Endometrium (tissue), 2 donors: ENCODE data around the gene SOX11.
"Not testable (repeated sequence)": the region's sequence is repeated elsewhere in the genome, so short reads cannot be mapped to it uniquely, and the experiment has no call there.

Experiments
- FAIRE-seq: peaks from 2 replicates; lab custom pipeline; 2012; peaks lifted over from hg19 to GRCh38; lab: Jason Lieb, UNC
- donor health status: control.
- donor health status: control.

SOX11 gene

GRCh38 chr2:5691985-5692529, at the start of gene SOX11:
SOX11 (plus strand) TSS chr2:5692384; CDS start chr2:5692722, 338 bp downstream.
- no peak for FAIRE-seq

DNA sequence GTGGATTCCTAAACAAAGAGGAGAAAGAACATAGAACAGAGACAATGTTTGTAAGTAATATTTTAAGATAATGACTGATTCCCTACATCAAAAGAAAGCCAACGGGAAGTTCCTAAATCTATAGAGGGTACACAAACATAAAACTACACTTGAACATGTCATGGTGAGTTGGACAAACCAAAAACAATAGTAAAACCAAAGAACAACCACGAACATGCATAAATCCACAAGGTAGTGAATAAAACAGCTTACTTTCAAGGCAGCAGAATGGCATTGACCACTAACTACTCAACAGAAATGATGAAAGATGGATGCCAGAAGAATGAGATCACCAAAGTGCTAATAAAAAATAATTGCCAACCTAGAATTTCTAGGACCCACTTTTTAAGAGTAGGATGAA, 39.5 kb upstream of the SOX11 start:
- FAIRE-seq: not testable (repeated sequence)

DNA sequence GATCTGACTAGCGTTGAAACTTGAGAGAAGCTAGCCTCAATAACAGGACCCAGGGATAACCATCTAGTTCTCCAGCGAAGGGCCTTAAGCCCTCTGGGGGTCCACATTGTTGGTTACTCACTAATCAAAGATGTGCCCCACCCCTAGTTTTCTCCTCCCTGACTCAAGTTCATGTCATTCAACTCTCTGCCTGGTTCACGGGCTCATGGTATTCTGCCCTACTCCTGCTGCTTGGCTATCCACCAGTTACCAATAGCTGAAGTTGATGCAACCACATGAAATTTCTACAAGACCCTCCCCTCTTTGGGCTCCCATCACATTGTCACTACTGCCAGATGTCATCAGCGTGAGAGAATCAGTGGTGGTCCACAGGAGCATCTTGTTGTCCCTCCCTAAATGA, 38.4 kb upstream of the SOX11 start:
- FAIRE-seq: not testable (repeated sequence)

GRCh38 chr2:5657231-5657630, 35.0 kb upstream of the SOX11 start:
- FAIRE-seq: no peak

- FAIRE-seq: no peak
Observed at GRCh38 chr2:5660591-5660990, 31.6 kb upstream of the SOX11 start.

DNA sequence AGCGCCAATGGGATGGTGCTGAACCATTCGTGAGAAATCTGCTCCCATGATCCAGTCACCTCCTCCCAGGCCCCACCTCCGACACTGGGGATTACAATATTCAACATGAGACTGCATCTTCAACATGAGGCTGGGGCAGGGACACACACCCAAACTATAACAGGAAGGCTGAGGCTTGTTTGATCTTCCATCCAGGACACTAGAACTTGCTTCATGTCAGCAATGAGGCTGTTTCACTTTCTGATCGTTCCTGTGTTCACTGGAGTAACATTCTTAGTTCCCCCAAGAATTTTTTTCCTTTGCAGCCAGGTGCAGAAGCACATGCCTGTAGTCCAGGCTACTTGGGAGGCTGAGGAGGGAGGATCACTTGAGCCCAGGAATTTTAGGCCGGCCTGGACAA, 30.8 kb upstream of the SOX11 start:
- FAIRE-seq: no peak

- FAIRE-seq: no peak
Observed at GRCh38 chr2:5664278-5664681, 27.9 kb upstream of the SOX11 start.

- FAIRE-seq: no peak
Observed at GRCh38 chr2:5665066-5665465, 27.1 kb upstream of the SOX11 start.

GRCh38 chr2:5666798-5667197, 25.4 kb upstream of the SOX11 start:
- no peak for FAIRE-seq

DNA sequence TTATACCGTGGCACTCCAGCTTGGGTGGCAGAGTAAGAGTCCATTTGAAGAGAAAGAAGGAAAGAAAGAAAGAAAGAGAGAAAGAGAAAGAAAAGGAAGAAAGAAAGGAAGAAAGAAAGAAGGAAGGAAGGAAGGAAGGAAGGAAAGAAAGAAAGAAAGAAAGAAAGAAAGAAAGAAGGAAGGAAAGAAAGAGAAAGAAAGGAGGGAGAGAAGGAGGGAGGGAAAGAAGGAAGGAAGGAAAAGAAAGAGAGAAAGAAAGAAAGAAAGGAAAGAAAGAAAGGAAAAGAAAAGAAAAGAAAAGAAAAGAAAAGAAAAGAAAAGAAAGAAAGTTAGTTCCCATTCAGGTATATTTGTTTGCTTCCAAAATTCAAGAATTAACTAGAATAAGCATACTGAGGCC, 24.5 kb upstream of the SOX11 start:
- not testable (repeated sequence) for FAIRE-seq

DNA sequence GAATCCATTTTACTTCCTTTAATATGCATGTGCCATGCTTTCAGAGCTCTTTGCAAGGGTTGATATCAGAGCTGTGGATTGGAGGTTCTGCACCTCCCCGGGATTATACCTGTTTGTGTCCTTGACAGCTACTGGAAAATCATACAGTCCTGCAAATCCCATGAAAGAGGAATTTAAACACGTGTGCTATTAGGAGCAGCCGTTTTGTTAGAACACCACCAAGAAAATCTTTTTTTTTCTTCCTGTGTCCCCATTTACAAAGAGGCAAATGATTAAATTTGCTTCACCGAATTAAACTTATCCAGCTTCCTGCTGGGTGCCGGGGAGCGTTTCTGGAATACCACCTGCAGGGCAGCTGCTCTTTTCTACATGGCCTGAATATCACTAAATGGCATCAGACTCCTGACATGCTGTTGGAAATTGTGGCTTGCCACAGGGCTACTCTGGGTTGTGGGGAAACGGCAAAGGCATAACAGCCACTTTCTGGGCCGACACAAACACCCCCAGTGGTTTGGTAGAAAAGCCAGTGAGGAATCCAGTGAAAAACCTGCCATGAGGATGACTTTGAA, 23.4 kb upstream of the SOX11 start:
- FAIRE-seq: no peak

GRCh38 chr2:5672749-5673144, 19.4 kb upstream of the SOX11 start:
- FAIRE-seq: no peak

DNA sequence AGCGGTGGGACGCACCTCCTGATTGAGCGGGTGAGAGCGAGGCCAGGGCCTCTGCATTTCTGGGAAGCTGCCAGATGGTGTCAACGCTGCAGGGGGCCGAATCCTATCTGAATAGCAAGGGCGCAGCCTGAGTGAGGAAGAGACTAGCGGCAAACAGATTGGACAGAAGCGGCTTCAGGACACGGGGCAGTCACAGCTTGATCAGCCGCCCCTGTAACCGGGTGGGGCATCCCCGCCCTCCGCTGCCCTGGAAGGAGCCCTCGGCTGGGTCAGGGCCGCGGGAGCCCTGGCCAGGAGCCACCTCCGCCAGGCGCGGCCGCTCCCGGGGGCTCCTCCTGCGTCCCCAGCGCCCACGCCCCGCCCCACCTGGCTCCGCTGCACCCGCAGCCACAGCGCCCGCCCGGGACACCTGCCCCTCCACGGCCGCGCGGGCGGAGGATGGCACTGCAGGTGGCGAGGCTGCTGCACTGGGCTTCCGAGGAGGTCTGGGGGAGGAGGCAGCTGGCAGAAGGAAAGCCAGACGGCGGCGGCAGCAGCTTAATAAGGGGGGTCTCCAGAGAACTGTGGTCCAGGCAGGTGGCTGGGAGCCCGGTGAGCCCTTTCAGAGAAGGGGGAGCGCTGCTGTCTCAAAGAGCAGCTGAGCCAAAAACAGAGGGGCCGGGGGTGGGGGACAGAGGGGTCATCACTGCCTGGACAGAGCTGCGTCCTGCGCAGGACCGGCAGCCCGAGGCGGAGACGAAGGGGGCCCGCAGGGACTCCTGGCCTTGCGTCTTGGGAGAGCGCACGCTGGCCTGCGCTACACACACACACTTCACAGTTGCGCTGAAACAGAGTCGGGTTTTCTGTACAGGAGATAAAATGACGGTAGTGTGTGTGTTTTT, 18.8 kb upstream of the SOX11 start:
- no peak for FAIRE-seq

- no peak for FAIRE-seq
Observed at GRCh38 chr2:5674026-5674340, 18.2 kb upstream of the SOX11 start.

DNA sequence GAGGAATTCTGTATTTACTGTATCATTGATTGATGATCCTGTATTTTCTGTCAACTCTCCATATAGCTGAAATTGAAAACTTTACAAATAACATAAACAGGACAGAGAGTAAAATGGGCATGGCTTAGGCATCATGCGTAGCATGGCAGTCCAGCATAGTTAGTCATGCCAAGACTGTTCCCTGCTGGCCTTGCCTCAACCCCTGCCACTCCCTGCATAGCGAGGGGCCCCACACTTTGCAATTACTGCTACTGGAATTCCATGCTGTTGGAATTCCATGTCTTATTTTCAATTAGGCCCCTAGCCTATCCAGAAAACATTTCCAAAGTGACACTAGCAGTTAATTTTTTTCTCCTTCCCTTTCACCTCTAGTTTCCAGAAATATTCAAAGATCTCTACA, 15.1 kb upstream of the SOX11 start:
- FAIRE-seq: no peak

GRCh38 chr2:5683471-5683870, 8.7 kb upstream of the SOX11 start:
- no peak for FAIRE-seq

- FAIRE-seq: no peak
Observed at GRCh38 chr2:5685225-5685624, 7.0 kb upstream of the SOX11 start.

DNA sequence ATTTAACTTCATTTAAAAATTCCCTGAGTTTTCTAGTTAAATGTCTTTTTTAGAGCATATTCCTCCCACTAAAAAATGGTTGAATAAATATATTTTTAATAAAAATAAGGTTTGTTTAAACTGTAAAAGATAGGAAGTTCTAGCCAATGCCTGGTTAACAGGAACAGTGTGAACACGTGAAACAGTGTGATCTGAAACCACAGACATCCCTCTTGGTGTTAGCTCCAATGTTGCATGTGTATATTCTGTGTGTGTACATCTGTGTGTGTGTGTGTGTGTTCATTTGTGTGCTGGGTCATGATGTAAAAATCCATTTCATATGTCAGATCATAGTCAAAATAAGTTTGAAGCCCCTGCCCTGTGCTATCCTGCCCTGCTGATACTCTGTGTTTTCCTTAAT, 6.1 kb upstream of the SOX11 start:
- FAIRE-seq: no peak

DNA sequence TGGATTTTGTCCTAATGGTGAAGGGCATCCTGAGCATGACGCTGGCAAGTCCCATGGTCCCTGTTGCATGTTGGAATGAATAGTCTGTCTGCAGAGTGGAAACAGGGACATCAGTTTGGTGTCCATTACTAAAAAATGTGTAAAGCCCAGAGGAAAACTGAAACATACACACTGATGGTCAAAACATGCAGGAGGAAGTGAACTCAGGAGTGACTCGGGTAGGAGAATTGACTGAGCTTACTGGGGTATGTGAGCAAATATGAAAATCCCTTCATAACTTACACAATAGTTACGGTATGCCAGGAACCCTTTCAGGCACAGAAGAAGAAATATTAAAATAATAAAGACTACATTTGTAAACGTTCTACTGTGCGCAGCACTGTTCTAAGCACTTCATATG, 5.6 kb upstream of the SOX11 start:
- FAIRE-seq: no peak

GRCh38 chr2:5689750-5690149, 2.4 kb upstream of the SOX11 start:
- no peak for FAIRE-seq

DNA sequence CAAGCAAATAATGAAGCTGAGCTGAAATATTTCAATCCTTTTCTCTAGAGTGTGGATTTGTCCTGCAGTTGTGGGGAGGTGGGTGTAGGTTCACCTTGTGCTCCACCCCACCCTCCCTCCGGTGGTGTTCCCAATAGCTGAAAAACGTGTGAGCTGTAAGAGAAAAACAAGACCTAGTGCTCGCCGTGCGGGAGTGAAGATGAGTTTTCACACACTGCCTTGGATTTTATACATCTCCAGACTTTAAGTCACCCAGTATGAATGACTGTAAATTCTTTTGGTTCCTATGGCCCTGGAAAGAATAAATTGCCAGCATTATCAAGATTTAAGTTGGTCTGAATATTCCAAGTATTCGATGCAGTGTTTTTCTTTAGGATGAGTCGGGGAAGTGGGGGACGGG, 1.9 kb upstream of the SOX11 start:
- no peak for FAIRE-seq

DNA sequence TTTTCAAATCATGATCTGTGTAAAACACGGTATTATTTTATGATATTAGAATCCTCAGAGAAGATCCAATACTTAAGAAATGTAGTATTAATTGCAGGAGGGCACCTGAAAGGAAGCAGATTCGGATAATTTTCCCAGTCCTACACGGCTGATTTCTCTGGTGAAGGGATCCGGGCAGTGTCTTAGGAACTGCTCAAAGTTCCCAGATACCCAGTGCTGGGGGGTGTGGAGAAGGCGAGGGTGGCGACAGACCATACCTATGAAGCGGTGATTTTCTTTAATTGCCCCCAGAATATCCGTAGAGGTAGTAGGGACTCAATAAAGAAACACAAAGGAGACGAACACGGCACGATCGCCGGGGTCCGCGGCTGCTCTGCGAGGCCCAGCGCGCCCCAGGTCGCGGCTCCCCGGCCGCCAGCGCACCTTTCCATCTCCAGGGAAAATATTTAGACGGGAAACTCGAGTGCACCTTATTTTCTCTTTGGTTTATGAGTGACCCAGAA, 1.4 kb upstream of the SOX11 start:
- FAIRE-seq: no peak

GRCh38 chr2:5691221-5691984, 781 bp upstream of the SOX11 start:
- no peak for FAIRE-seq
